Uterus (tissue), 4 donors: ENCODE data around the gene C6orf62. TPM values are rescaled to one million over a fixed set of nuclear protein-coding genes. Genes with fewer than 3 reads are reported as not detected.
"Not testable (repeated sequence)": the region's sequence is repeated elsewhere in the genome, so short reads cannot be mapped to it uniquely, and the experiment has no call there.

Experiments
- DNase-seq, 2 donors: peaks; one replicate each; pipeline ENCODE4 v3.0.0-alpha.2; 2019 to 2020
- H3K27ac ChIP-seq, 2 donors: fragments of 200-600 bp; sonication (generic); 1 replicate in 1 of 2; 2 replicates in 1 of 2; pipeline ENCODE4 v1.5.1; 2016 to 2018
- H3K27me3 ChIP-seq, 2 donors: fragments of 200-600 bp; sonication (generic); one replicate each; pipeline ENCODE4 v1.5.1; 2018 to 2019; ENCODE audit warnings: control low read depth in 1 of 2
- H3K36me3 ChIP-seq, 2 donors: fragments of 200-600 bp; sonication (generic); one replicate each; pipeline ENCODE4 v1.5.1; 2019; ENCODE audit warnings: control low read depth in 1 of 2
- H3K4me1 ChIP-seq, 2 donors: fragments of 200-600 bp; sonication (generic); one replicate each; pipeline ENCODE4 v1.5.1; 2018 to 2019; ENCODE audit warnings: control low read depth in 1 of 2
- H3K4me3 ChIP-seq, 2 donors: fragments of 200-600 bp; sonication (generic); 1 replicate in 1 of 2; 2 replicates in 1 of 2; pipeline ENCODE4 v1.5.1; 2018 to 2019; ENCODE audit warnings: mild to moderate bottlenecking in 1 of 2
- H3K9me3 ChIP-seq, 2 donors: fragments of 200-600 bp; sonication (generic); one replicate each; pipeline ENCODE4 v1.5.1; 2019; ENCODE audit warnings: control low read depth in 1 of 2
- CTCF ChIP-seq, 4 experiments: fragments of 200-600 bp in 2 of 4; fragments of 450-650 bp in 2 of 4; sonication (generic) in 2 of 4; IDR thresholded peaks; one replicate each; pipeline ENCODE4 v1.5.1; 2016 to 2019; ENCODE audit warnings: antibody characterized with exemption in 4 of 4, mild to moderate bottlenecking in 2 of 4, moderate library complexity in 1 of 4
- POLR2A ChIP-seq, 2 donors: fragments of 450-650 bp; IDR thresholded peaks; one replicate each; pipeline ENCODE4 v1.6.1; 2016; ENCODE audit warnings: antibody characterized with exemption in 2 of 2, mild to moderate bottlenecking in 1 of 2, moderate library complexity in 1 of 2
- intact Hi-C: fragments of 100-400 bp; cut with DNase I; formaldehyde crosslinking; loops from one replicate; pipeline ENCODE4 v1.15.1; 2023; ENCODE audit warnings: low total_unique reads
- total RNA-seq, 4 donors: library from RNA; depleted of rRNA in 3 of 4; stranded (reverse); fragments of >200 nt in 3 of 4; gene quantifications; one replicate each; pipeline versions ENCODE4 v1.1.0 to v1.2.4, GENCODE V29; 2014 to 2023
- donor health status: DM: yes; HTN: yes; CAD: no.

Gene C6orf62
- total RNA-seq, 4 donors from 2014 or later: 14.3 to 93.7 (median 59.9) TPM

GRCh38 chr6:24742216-24742738, 23.3 kb upstream of the C6orf62 start:
- Histone ChIP-seq H3K9me3 (no peaks in the 10 kb centered on the region), H3K4me1 (no peaks in the 10 kb centered on the region), H3K27ac (no peak overlapping the region), H3K4me3 (no peak overlapping the region), H3K36me3 (no peaks in the 10 kb centered on the region), H3K27me3 (no peaks in the 10 kb centered on the region)
- TF ChIP-seq CTCF (IDR thresholded peaks at IDR 0.05) (no peak), POLR2A (IDR thresholded peaks at IDR 0.05) (no peak)
- DNase-seq: no peak
- intact Hi-C loops: no loop called here

GRCh38 chr6:24740861-24741260, 21.9 kb upstream of the C6orf62 start:
- H3K4me1 ChIP-seq: no peaks in the 10 kb centered on the region
- H3K9me3 ChIP-seq: no peaks in the 10 kb centered on the region
- TF ChIP-seq POLR2A (IDR thresholded peaks at IDR 0.05) (no peak), CTCF (IDR thresholded peaks at IDR 0.05) (no peak)
- intact Hi-C loops: no loop called here
- H3K36me3 ChIP-seq: no peaks in the 10 kb centered on the region
- no peak overlapping the region for H3K4me3 ChIP-seq
- no peak overlapping the region for H3K27ac ChIP-seq
- H3K27me3 ChIP-seq: no peaks in the 10 kb centered on the region
- DNase-seq: no peak

- Histone ChIP-seq H3K27me3 (no peaks in the 10 kb centered on the region), H3K4me3 (no peak overlapping the region), H3K9me3 (no peaks in the 10 kb centered on the region), H3K36me3 (no peaks in the 10 kb centered on the region), H3K4me1 (no peaks in the 10 kb centered on the region), H3K27ac (no peak overlapping the region)
- TF ChIP-seq CTCF (IDR thresholded peaks at IDR 0.05) (no peak), POLR2A (IDR thresholded peaks at IDR 0.05) (no peak)
- no peak for DNase-seq
- intact Hi-C loops: no loop called here
These were observed 19.8 kb upstream of the C6orf62 start for GRCh38 chr6:24738741-24739140.

- DNase-seq, H3K4me1 ChIP-seq, H3K27ac ChIP-seq, H3K27me3 ChIP-seq, intact Hi-C loops, H3K36me3 ChIP-seq, H3K4me3 ChIP-seq, H3K9me3 ChIP-seq: not testable (repeated sequence)
These were observed 15.8 kb upstream of the C6orf62 start for GRCh38 chr6:24734710-24735109.

GRCh38 chr6:24734166-24734565, 15.2 kb upstream of the C6orf62 start:
- intact Hi-C loops: no loop called here
- no peak overlapping the region for H3K27ac ChIP-seq
- H3K4me3 ChIP-seq: no peak overlapping the region
- TF ChIP-seq CTCF (IDR thresholded peaks at IDR 0.05) (no peak), POLR2A (IDR thresholded peaks at IDR 0.05) (no peak)
- no peak for DNase-seq
- H3K9me3 ChIP-seq: no peaks in the 10 kb centered on the region
- H3K36me3 ChIP-seq: no peaks in the 10 kb centered on the region
- H3K27me3 ChIP-seq: no peaks in the 10 kb centered on the region
- no peaks in the 10 kb centered on the region for H3K4me1 ChIP-seq

GRCh38 chr6:24731456-24732134, 12.6 kb upstream of the C6orf62 start:
- intact Hi-C loops, H3K36me3 ChIP-seq, H3K9me3 ChIP-seq, H3K27me3 ChIP-seq, DNase-seq, H3K27ac ChIP-seq, H3K4me3 ChIP-seq, H3K4me1 ChIP-seq: not testable (repeated sequence)

GRCh38 chr6:24730653-24731052, 11.7 kb upstream of the C6orf62 start:
- H3K36me3 ChIP-seq, H3K4me3 ChIP-seq, H3K27ac ChIP-seq, H3K9me3 ChIP-seq, DNase-seq, H3K4me1 ChIP-seq, intact Hi-C loops, H3K27me3 ChIP-seq: not testable (repeated sequence)
